Measurements from ENCODE around the gene TMEM247. TPM values are rescaled to one million over a fixed set of nuclear protein-coding genes. Genes with fewer than 3 reads are reported as not detected.

TMEM247 gene
- total RNA-seq, 1 experiment from 2014 or later: not detected

DNA sequence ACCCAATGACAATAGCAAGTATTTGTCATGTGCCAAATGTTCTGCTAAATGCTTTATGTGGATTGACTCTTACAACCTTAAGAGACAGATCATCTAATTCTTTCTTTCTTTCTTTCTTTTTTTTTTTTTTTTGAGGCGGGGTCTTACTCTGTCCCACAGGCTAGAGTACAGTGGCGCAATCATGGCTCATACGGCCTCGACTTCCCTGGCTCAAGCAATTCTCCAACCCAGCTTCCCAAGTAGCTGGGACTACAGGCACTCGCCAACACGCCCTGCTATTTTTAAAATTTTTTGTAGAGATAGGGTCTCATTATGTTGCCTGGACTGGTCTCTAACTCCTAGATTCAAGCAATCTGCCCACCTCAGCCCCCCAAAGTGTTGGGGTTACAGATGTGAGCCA is 21.4 kb downstream of the TMEM247 start:
- no peaks in the 10 kb centered on the region for H3K9me3 ChIP-seq (ENCODE audit: insufficient read depth, low read depth)
- H3K4me1 ChIP-seq (replicated peaks; ENCODE audit: insufficient read depth): peaks cover 12% of the 10 kb centered on the region
- ChIA-PET CTCF (interaction anchor here (0.6 kb wide), 1 partner anchor 39 kb away, joined by 3 read pairs; no protein-coding TSS in a partner anchor), POLR2A (ENCODE audit: unreplicated experiment) (no interaction called here)
- no peaks in the 10 kb centered on the region for H4K20me1 ChIP-seq (ENCODE audit: insufficient read depth)
- peak overlapping the region; percentile 84 for H3K4me2 ChIP-seq
- H3K9me2 ChIP-seq (ENCODE audit: insufficient read depth): no peaks in the 10 kb centered on the region
- 0 out of 2 replicates have a peak overlapping the region, but pooled peaks have one; percentile 60 for H3K4me3 ChIP-seq
- BruUV-seq (replicated peaks): no TSS peak
- H3K36me3 ChIP-seq (ENCODE audit: low read depth): no peaks in the 10 kb centered on the region
- intact Hi-C loops (cut with micrococcal nuclease; ENCODE audit: unreplicated experiment): no loop called here
- H2AFZ ChIP-seq: no peak overlapping the region
- no peaks in the 10 kb centered on the region for H3F3A ChIP-seq (ENCODE audit: insufficient read depth, low read depth)
- no peak for TF ChIP-seq EZH2 (IDR thresholded peaks at IDR 0.05; ENCODE audit: low read depth)
- H3K27me3 ChIP-seq (ENCODE audit: insufficient read depth, low read depth): no peaks in the 10 kb centered on the region
- no peak overlapping the region for H3K27ac ChIP-seq
- no peak for DNase-seq
- no peaks in the 10 kb centered on the region for H3K79me2 ChIP-seq (ENCODE audit: low read depth)

DNA sequence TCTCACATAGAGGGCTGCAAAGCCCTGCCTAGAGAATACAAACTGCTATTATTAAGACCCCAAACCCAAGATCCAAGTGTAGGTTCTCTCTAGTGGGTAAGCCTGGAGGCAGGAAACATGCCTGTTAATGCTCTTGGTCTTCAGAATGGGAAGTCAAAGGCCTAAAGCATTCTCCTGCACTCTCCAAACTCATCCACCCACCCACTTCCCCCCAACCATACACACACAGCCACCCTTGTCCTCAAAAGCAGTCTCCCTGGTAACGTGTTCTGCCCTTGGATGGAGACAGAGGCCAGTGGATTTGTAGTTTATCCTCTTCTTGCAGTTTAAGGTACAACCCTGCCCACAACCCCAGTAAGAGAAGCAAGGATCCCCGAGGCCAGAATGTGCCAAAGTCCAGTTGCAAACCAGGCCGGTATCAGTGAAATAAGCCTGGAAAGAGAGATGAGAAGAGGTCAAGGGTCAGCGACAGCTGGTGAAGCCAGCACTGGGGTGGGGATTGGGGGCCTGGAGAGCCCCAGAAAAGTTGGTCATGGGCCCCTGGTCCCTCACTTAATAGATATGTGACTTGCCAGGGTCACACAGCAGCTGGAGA is 23.0 kb downstream of the TMEM247 start:
- Histone ChIP-seq H3K27ac (no peak overlapping the region), H3K79me2 (ENCODE audit: low read depth) (no peaks in the 10 kb centered on the region), H2AFZ (no peak overlapping the region), H3K27me3 (ENCODE audit: insufficient read depth, low read depth) (no peaks in the 10 kb centered on the region), H3K4me1 (replicated peaks; ENCODE audit: insufficient read depth) (peaks cover 12% of the 10 kb centered on the region), H3K36me3 (ENCODE audit: low read depth) (no peaks in the 10 kb centered on the region), H3K9me3 (ENCODE audit: insufficient read depth, low read depth) (no peaks in the 10 kb centered on the region), H3K4me3 (no peak overlapping the region), H3K4me2 (no peak overlapping the region), H4K20me1 (ENCODE audit: insufficient read depth) (no peaks in the 10 kb centered on the region), H3K9me2 (ENCODE audit: insufficient read depth) (no peaks in the 10 kb centered on the region), H3F3A (ENCODE audit: insufficient read depth, low read depth) (no peaks in the 10 kb centered on the region)
- intact Hi-C loops (cut with micrococcal nuclease; ENCODE audit: unreplicated experiment): no loop called here
- TF ChIP-seq, protein P1, sequence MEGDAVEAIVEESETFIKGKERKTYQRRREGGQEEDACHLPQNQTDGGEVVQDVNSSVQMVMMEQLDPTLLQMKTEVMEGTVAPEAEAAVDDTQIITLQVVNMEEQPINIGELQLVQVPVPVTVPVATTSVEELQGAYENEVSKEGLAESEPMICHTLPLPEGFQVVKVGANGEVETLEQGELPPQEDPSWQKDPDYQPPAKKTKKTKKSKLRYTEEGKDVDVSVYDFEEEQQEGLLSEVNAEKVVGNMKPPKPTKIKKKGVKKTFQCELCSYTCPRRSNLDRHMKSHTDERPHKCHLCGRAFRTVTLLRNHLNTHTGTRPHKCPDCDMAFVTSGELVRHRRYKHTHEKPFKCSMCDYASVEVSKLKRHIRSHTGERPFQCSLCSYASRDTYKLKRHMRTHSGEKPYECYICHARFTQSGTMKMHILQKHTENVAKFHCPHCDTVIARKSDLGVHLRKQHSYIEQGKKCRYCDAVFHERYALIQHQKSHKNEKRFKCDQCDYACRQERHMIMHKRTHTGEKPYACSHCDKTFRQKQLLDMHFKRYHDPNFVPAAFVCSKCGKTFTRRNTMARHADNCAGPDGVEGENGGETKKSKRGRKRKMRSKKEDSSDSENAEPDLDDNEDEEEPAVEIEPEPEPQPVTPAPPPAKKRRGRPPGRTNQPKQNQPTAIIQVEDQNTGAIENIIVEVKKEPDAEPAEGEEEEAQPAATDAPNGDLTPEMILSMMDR (conservative IDR thresholded peaks at IDR 0.05): no peak
- TF ChIP-seq EZH2 (IDR thresholded peaks at IDR 0.05; ENCODE audit: low read depth): no peak
- no TSS peak for BruUV-seq (replicated peaks)
- no peak for DNase-seq
- CTCF ChIA-PET: no interaction called here
- POLR2A ChIA-PET (ENCODE audit: unreplicated experiment): no interaction called here

DNA sequence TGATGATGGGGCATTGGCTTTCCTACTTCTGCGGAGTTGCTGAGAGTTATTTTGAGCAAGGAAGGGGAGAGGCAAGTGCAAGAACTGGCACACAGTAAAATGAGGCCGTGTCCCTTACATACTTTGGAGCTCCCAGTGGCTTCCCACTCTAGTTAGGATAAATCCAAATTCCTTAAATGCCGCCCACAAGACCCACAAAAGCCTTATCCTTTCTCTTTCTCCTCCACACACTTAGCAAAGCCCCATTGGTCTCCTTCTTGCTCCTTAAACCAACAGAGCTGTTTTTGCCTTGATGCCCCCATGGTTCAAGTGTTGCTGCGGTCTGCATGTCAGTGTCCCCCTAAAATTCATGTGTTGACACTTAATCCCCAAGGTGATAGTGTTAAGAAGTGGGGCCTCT is 24.3 kb downstream of the TMEM247 start:
- TF ChIP-seq, protein P1 (conservative IDR thresholded peaks at IDR 0.05): no peak
- no peak for TF ChIP-seq EZH2 (IDR thresholded peaks at IDR 0.05; ENCODE audit: low read depth)
- H3K36me3 ChIP-seq (ENCODE audit: low read depth): no peaks in the 10 kb centered on the region
- no peaks in the 10 kb centered on the region for H3K27me3 ChIP-seq (ENCODE audit: insufficient read depth, low read depth)
- no peaks in the 10 kb centered on the region for H3K79me2 ChIP-seq (ENCODE audit: low read depth)
- DNase-seq: no peak
- ChIA-PET CTCF (no interaction called here), POLR2A (ENCODE audit: unreplicated experiment) (no interaction called here)
- no peak overlapping the region for H3K4me3 ChIP-seq
- H3K4me2 ChIP-seq: no peak overlapping the region
- H3K4me1 ChIP-seq (replicated peaks; ENCODE audit: insufficient read depth): peaks cover 12% of the 10 kb centered on the region
- H2AFZ ChIP-seq: no peak overlapping the region
- H3K9me2 ChIP-seq (ENCODE audit: insufficient read depth): no peaks in the 10 kb centered on the region
- H4K20me1 ChIP-seq (ENCODE audit: insufficient read depth): no peaks in the 10 kb centered on the region
- H3F3A ChIP-seq (ENCODE audit: insufficient read depth, low read depth): no peaks in the 10 kb centered on the region
- intact Hi-C loops (cut with micrococcal nuclease; ENCODE audit: unreplicated experiment): no loop called here
- H3K27ac ChIP-seq: no peak overlapping the region
- no peaks in the 10 kb centered on the region for H3K9me3 ChIP-seq (ENCODE audit: insufficient read depth, low read depth)
- BruUV-seq (replicated peaks): no TSS peak

DNA sequence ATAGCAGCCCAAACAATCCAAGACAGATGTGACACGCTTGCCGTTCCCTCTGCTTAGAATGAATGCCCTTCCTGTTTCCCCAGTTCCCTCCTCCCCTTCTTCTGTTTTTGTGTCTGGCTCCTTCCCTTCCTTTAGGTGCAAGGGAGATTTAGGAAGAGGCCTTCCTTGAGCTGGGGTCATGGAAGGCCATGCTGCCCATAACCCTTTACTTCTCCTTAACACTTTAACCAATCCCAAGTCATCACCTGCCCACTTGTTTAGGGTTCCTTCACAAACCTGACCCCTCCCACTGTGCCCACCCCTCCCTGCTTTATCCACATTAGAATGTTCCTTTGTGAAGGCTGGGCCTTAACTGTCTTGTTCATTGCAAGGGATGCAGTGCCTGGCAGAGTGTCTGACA is 24.9 kb downstream of the TMEM247 start:
- H3F3A ChIP-seq (ENCODE audit: insufficient read depth, low read depth): no peaks in the 10 kb centered on the region
- no peak for DNase-seq
- H3K4me1 ChIP-seq (replicated peaks; ENCODE audit: insufficient read depth): peaks cover 8% of the 10 kb centered on the region
- no peaks in the 10 kb centered on the region for H3K27me3 ChIP-seq (ENCODE audit: insufficient read depth, low read depth)
- no peaks in the 10 kb centered on the region for H3K36me3 ChIP-seq (ENCODE audit: low read depth)
- H3K4me3 ChIP-seq: no peak overlapping the region
- BruUV-seq (replicated peaks): no TSS peak
- H3K4me2 ChIP-seq: no peak overlapping the region
- CTCF ChIA-PET: no interaction called here
- H3K9me3 ChIP-seq (ENCODE audit: insufficient read depth, low read depth): no peaks in the 10 kb centered on the region
- intact Hi-C loops (cut with micrococcal nuclease; ENCODE audit: unreplicated experiment): no loop called here
- H3K9me2 ChIP-seq (ENCODE audit: insufficient read depth): no peaks in the 10 kb centered on the region
- H3K27ac ChIP-seq: no peak overlapping the region
- TF ChIP-seq EZH2 (IDR thresholded peaks at IDR 0.05; ENCODE audit: low read depth): no peak
- TF ChIP-seq, protein P1 (conservative IDR thresholded peaks at IDR 0.05): no peak
- H3K79me2 ChIP-seq (ENCODE audit: low read depth): no peaks in the 10 kb centered on the region
- POLR2A ChIA-PET (ENCODE audit: unreplicated experiment): no interaction called here
- H2AFZ ChIP-seq: no peak overlapping the region
- no peaks in the 10 kb centered on the region for H4K20me1 ChIP-seq (ENCODE audit: insufficient read depth)

Measured in PC-9 (cell line).